B cell (primary cell): ENCODE data around the gene RPS21. TPM values are rescaled to one million over a fixed set of nuclear protein-coding genes. Genes with fewer than 3 reads are reported as not detected.

Experiments
- ATAC-seq: fragments of 200-7000 bp; cut with Tn5 transposase; one replicate; pipeline ENCODE4 v1.10.0; 2021; ENCODE audit warnings: low read depth, mild to moderate bottlenecking, moderate number of reproducible peaks, moderate library complexity
- CTCF ChIA-PET: fragments of 350-600 bp; sonication (Branson Sonifier 250); formaldehyde crosslinking; loops from one replicate; lab custom pipeline; 2021; ENCODE audit warnings: antibody characterized with exemption, inconsistent platforms; lab: Charles Lee
- POLR2A ChIA-PET: fragments of 350-600 bp; sonication (Branson Sonifier 250); formaldehyde crosslinking; loops from one replicate; lab custom pipeline; 2021; ENCODE audit warnings: antibody characterized with exemption; lab: Charles Lee
- DNase-seq: peaks from one replicate; pipeline ENCODE4 v3.0.0; 2013
- H2AFZ ChIP-seq: 2 replicates; pipeline ENCODE4 v1.6.1; 2012; ENCODE audit warnings: mild to moderate bottlenecking, low read depth, low read length; ENCODE audit not compliant: insufficient read depth, poor library complexity, severe bottlenecking
- H3K27ac ChIP-seq, 2 donors: 1 replicate in 1 of 2; 2 replicates in 1 of 2; pipeline ENCODE4 v1.5.1; 2012 to 2013; ENCODE audit warnings: low read length in 2 of 2, mild to moderate bottlenecking in 2 of 2, moderate library complexity in 1 of 2
- H3K27me3 ChIP-seq, 4 experiments: fragments of 200-600 bp in 1 of 4; sonication (generic) in 1 of 4; replicated peaks in 1 of 4; 1 replicate in 2 of 4; 2 replicates in 2 of 4; pipeline versions ENCODE4 v1.6.1 to v1.7.0; 2013 to 2016; ENCODE audit warnings: low read length in 3 of 4, mild to moderate bottlenecking in 2 of 4, mixed read lengths in 1 of 4, moderate library complexity in 1 of 4; ENCODE audit not compliant: insufficient read depth in 4 of 4, control insufficient read depth in 3 of 4; ENCODE audit errors: control extremely low read depth in 1 of 4
- H3K36me3 ChIP-seq, 2 experiments: replicated peaks in 1 of 2; 1 replicate in 1 of 2; 2 replicates in 1 of 2; pipeline versions ENCODE4 v1.6.1 to v1.7.1; 2013; ENCODE audit warnings: low read length in 1 of 2; ENCODE audit not compliant: insufficient read depth in 2 of 2, control insufficient read depth in 1 of 2; ENCODE audit errors: control extremely low read depth in 1 of 2, extremely low read depth in 1 of 2
- H3K4me1 ChIP-seq, 2 donors: fragments of 200-600 bp in 1 of 2; sonication (generic) in 1 of 2; 1 replicate in 1 of 2; 2 replicates in 1 of 2; pipeline versions ENCODE4 v1.5.1 to v1.6.1; 2013 to 2017; ENCODE audit warnings: low read length in 2 of 2; ENCODE audit not compliant: control insufficient read depth in 2 of 2, insufficient read depth in 2 of 2
- H3K4me2 ChIP-seq: replicated peaks from 2 replicates; pipeline ENCODE3; 2012; ENCODE audit warnings: mild to moderate bottlenecking, low read depth, low read length; ENCODE audit not compliant: poor library complexity, severe bottlenecking
- H3K4me3 ChIP-seq, 5 experiments: fragments of 200-600 bp in 1 of 5; sonication (generic) in 1 of 5; 1 replicate in 3 of 5; 2 replicates in 2 of 5; pipeline versions ENCODE4 v1.5.1 to v1.7.0; 2011 to 2016; ENCODE audit warnings: low read length in 4 of 5, mild to moderate bottlenecking in 4 of 5, low read depth in 2 of 5, control low read depth in 1 of 5, moderate library complexity in 1 of 5; ENCODE audit not compliant: insufficient read depth in 1 of 5; ENCODE audit errors: control extremely low read depth in 1 of 5, extremely low read depth in 1 of 5
- H3K79me2 ChIP-seq: fragments of 200-600 bp; sonication (generic); one replicate; pipeline ENCODE4 v1.6.0; 2016; ENCODE audit warnings: low read length; ENCODE audit not compliant: control insufficient read depth, insufficient read depth
- H3K9ac ChIP-seq: fragments of 200-600 bp; sonication (generic); 2 replicates; pipeline ENCODE4 v1.6.1; 2017; ENCODE audit warnings: mild to moderate bottlenecking, low read length, moderate library complexity
- H3K9me3 ChIP-seq, 3 donors: one replicate each; pipeline versions ENCODE4 v1.6.1 to v1.7.1; 2013; ENCODE audit warnings: low read length in 2 of 3; ENCODE audit not compliant: control insufficient read depth in 2 of 3, insufficient read depth in 1 of 3; ENCODE audit errors: control extremely low read depth in 1 of 3
- H4K20me1 ChIP-seq: 2 replicates; pipeline ENCODE4 v1.6.0; 2012; ENCODE audit warnings: mild to moderate bottlenecking, low read length; ENCODE audit not compliant: insufficient read depth, control insufficient read depth, poor library complexity, severe bottlenecking
- H3K27ac Mint-ChIP-seq: one replicate; pipeline ENCODE4 v1.8.0; 2021; ENCODE audit warnings: mixed read lengths
- H3K27me3 Mint-ChIP-seq: one replicate; pipeline ENCODE4 v1.8.0; 2021; ENCODE audit warnings: mixed read lengths
- H3K4me1 Mint-ChIP-seq: one replicate; pipeline ENCODE4 v1.8.0; 2021; ENCODE audit warnings: mixed read lengths
- H3K4me3 Mint-ChIP-seq: one replicate; pipeline ENCODE4 v1.8.0; 2021; ENCODE audit warnings: mixed read lengths
- H3K9me3 Mint-ChIP-seq: one replicate; pipeline ENCODE4 v1.8.0; 2022; ENCODE audit warnings: mixed read lengths; ENCODE audit not compliant: insufficient read depth
- EZH2 ChIP-seq: IDR thresholded peaks from 2 replicates; pipeline ENCODE4 v1.6.1; 2012; ENCODE audit warnings: borderline replicate concordance, low read depth, mild to moderate bottlenecking, moderate library complexity, low read length; ENCODE audit not compliant: insufficient read depth, poor library complexity, severe bottlenecking
- whole genome bisulfite sequencing: methylation state at CpG from one replicate; pipeline ENCODE4 v1.1.5; 2013; ENCODE audit warnings: missing lambda C conversion rate; ENCODE audit not compliant: insufficient coverage; 5-methylcytosine and 5-hydroxymethylcytosine counted together
- intact Hi-C: fragments of 100-400 bp; cut with micrococcal nuclease; formaldehyde crosslinking; loops from one replicate; pipeline ENCODE4 v1.10.0; 2022
- polyA plus RNA-seq: library from polyadenylated mRNA; depleted of rRNA; stranded (reverse); fragments of >200 nt; gene quantifications from 2 replicates; pipeline ENCODE4 v1.2.3, GENCODE V29; 2012
- total RNA-seq, 2 donors: library from RNA; stranded (reverse); fragments of 120-200 nt in 1 of 2; gene quantifications; 1 replicate in 1 of 2; 2 replicates in 1 of 2; pipeline versions ENCODE4 v1.2.3 to v1.2.4, GENCODE V29; 2013 to 2022
- TF ChIP-seq, protein P1 (sequence below): fragments of 200-600 bp; IDR thresholded peaks from one replicate; pipeline ENCODE4 v1.8.0; 2022; ENCODE audit warnings: antibody characterized with exemption, mild to moderate bottlenecking

Gene RPS21
- total and polyA plus RNA-seq, 2 donors (not counting 1 experiment from before 2014, with no cell fraction given): 2,653 to 9,603 TPM

- TF ChIP-seq EZH2: no peak
- TF ChIP-seq, protein P1, sequence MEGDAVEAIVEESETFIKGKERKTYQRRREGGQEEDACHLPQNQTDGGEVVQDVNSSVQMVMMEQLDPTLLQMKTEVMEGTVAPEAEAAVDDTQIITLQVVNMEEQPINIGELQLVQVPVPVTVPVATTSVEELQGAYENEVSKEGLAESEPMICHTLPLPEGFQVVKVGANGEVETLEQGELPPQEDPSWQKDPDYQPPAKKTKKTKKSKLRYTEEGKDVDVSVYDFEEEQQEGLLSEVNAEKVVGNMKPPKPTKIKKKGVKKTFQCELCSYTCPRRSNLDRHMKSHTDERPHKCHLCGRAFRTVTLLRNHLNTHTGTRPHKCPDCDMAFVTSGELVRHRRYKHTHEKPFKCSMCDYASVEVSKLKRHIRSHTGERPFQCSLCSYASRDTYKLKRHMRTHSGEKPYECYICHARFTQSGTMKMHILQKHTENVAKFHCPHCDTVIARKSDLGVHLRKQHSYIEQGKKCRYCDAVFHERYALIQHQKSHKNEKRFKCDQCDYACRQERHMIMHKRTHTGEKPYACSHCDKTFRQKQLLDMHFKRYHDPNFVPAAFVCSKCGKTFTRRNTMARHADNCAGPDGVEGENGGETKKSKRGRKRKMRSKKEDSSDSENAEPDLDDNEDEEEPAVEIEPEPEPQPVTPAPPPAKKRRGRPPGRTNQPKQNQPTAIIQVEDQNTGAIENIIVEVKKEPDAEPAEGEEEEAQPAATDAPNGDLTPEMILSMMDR: no peak
- Histone ChIP-seq H3K9me3 (no peaks in the 10 kb centered on the region), H3K4me1 (peaks cover 18 to 27% of the 10 kb centered on the region in 2 donors), H4K20me1 (peaks cover 41% of the 10 kb centered on the region), H3K27ac (peak overlapping the region in 1 of 2 donors; percentile 88), H3K36me3 (peaks cover 2 to 33% of the 10 kb centered on the region in 2 experiments), H3K79me2 (peaks cover 46% of the 10 kb centered on the region), H3K9ac (peak overlapping the region; percentile 81), H3K4me3 (peak overlapping the region; percentile 77 to 93 (median 91)), H2AFZ (no peak overlapping the region), H3K27me3 (no peaks in the 10 kb centered on the region), H3K4me2 (peak overlapping the region; percentile 98)
- ChIA-PET POLR2A (interaction anchor here (0.6 kb wide), 1 partner anchor 216 kb away, joined by 4 read pairs; no protein-coding TSS in a partner anchor), CTCF (interaction anchor here (0.7 to 1.6 kb wide), 4 partner anchors 86 to 229 kb away, joined by 3 to 4 read pairs (median 4); no protein-coding TSS in a partner anchor)
- DNase-seq (no peak), ATAC-seq (no peak)
- H3K9me3 Mint-ChIP-seq: no peaks in the 10 kb centered on the region
- peak overlapping the region; percentile 72 for H3K27ac Mint-ChIP-seq
- H3K4me1 Mint-ChIP-seq: peaks cover 37% of the 10 kb centered on the region
- no peaks in the 10 kb centered on the region for H3K27me3 Mint-ChIP-seq
- 82% methylated on average over 17 of the region's 20 CpGs for WGBS
- intact Hi-C loops: loop anchor here (1.0 to 10.0 kb wide), 7 partner anchors 19 to 404 kb away; partner anchors contain the start of genes ADRM1, CABLES2, LSM14B and MTG2
- peak overlapping the region; percentile 94 for H3K4me3 Mint-ChIP-seq
Observed at GRCh38 chr20:62387933-62388635, 1.2 kb downstream of the RPS21 start.
